Activated CD4-positive, alpha-beta T cell treated with anti-CD3 and anti-CD28 coated beads, Interleukin-2, amount 50 U/mL, for 1 hour (primary cell): Measurements from ENCODE around the gene HSPA12B.
A peak's percentile ranks its signal among the peaks of the same experiment; 100 is the strongest.

Experiments used
- DNase-seq: peaks from one replicate; pipeline ENCODE4 v3.0.0-alpha.2; 2020

The HSPA12B gene

DNA sequence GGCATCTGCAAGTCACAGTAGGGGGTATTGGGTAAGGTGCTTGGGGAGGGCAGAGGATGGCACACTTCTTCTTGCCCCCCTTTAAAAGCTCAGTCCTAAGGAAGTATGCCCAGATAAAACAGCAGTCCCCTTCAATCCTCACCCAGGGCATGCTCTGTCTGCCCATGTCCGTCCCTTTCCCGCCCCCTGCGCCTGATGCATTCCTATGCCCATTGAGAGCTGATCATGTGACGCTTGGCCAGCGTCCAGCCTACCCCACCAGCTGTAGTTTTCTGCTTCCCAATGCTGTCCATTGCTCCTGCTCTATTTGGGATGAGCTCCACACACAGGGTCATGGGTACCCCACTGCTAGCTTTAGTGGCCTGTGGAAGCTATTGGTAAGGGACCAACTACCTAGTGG, 28.4 kb upstream of the HSPA12B start:
- DNase-seq, result no peak

DNA sequence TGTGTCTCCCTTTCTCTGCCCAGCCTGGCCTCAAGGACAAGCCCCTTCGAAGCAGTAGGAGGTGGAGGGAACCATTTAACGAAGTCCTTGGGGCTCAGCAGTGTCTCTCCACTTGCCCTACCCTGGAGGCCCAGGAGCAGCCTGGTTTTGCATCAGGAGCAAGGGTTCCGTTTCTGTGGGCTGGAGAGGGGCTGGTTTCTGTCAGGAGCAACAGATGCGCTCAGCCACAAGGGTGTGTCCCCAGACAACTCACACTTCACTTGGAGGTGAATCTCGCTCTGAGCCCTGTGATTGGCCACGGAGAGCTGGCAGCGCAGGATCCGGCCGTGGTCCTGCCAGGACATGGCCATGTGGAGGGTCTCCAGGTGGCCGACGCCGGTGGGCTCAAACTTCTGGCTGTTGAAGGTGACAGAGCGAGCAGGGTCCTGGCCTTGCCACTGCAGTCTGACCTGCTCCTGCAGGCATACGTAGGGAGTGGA, 27.0 kb upstream of the HSPA12B start:
- no peak for DNase-seq

DNA sequence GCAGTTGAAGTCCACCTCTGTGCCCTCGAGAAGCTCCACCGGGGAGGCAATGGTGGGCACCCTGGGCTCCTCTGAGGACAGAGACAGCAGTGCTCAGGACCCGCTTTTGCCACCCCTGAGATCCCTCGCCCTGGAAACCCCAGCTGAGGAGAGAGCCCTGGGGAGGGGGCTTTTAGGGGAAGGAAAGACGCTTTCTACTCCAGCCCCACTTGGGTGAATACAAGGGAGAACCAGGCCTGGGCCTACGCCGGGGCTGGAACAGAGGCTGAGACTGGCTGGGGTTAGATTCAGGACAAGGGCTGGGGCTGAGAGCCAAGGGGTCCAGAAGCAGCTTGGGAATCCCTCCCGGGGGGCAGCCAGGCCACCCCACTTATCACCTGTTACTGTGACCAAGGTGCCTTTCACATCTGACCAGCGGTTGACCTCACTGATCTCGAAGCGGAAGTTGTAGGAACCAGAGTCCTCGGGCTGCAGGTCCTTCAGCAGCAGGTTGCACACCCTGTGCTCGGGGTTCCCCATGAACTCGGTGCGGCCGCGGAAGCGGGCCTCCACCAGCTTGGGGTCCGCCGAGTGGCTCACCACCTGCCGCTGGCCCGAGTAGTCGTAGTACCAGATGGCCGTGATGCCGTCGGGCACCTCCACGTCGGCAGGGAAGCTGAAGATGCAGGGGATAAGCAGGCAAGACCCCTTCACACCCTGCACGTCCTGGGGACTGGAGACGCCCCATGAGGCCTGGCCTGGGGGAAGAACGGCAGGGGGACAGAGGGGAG, 26.3 kb upstream of the HSPA12B start:
- no peak for DNase-seq

DNA sequence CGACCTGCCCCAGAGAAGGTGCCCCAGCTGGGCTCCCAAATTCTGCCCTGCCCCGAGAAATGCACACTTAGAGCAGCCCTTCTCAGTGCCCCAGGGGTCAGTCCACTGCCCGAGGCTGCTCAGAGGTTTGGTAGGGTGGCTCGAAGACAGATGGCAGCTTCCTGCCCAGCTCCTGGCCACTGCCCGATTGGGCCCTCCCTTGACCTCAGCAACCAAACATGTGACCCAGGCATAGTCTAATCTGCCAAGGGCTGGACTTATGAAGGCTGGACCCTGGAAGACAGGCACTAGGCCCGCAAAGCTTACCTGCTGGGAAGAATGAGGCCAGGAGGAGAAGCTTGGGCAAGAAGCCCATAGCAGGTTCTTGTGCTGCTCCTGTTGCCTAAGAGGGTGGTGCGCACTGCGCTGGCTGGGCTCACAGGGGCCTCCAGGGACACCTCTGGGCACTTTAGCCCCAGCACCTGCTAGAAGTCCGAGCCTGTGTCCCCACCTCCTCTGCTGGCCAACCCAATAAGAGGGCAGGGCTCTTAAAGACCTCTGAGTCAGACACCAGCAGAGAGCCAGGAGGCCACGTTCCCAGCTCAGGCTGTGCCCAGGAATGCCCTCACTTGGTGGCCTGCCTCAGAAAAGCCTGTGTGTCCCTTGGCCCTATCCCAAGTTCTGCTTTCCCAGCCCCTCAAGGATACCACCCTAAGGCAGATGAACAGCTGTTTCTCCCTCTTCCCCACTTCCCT, 25.5 kb upstream of the HSPA12B start:
- no peak for DNase-seq

DNA sequence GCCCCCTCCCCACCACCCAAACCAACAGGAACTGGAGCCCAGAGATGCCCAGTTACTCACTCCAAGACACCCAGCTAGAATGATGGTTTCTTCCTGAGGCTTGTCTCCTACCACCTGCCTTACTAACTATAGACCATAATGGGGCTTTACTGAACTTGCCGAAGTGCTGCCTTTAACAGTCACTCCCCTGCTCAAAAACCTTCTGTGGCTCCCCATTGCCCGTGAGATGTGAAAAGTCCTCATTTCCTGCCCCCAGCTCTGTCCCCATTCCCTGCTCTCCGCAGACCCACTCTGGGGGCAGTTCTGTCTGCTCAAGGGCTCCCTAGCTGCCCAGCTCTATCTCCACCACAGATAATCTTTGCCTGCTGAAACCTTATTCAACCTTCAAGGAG, 25.0 kb upstream of the HSPA12B start:
- no peak for DNase-seq

DNA sequence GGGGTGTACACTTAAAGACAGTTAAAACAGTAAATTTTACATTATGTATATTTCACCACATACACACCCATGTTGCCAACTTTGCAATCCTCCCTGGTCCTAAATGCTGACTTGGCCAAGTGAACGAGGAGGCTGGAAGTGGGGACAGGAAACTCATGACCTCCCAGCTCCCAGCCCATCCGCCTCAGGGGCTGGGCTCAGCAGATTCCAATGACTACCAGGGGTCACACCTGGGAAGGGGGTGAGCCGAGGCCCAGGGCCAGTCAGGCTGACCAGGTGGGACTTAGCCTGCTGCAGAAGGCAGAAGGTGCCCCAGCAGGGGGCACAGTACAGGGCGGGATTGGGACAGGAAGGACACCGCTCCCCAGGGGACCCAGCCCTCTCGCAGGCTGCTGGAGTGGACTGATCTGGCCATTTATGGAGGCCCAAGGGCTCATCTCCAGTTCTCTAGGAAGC, 22.4 kb upstream of the HSPA12B start:
- no peak for DNase-seq

DNA sequence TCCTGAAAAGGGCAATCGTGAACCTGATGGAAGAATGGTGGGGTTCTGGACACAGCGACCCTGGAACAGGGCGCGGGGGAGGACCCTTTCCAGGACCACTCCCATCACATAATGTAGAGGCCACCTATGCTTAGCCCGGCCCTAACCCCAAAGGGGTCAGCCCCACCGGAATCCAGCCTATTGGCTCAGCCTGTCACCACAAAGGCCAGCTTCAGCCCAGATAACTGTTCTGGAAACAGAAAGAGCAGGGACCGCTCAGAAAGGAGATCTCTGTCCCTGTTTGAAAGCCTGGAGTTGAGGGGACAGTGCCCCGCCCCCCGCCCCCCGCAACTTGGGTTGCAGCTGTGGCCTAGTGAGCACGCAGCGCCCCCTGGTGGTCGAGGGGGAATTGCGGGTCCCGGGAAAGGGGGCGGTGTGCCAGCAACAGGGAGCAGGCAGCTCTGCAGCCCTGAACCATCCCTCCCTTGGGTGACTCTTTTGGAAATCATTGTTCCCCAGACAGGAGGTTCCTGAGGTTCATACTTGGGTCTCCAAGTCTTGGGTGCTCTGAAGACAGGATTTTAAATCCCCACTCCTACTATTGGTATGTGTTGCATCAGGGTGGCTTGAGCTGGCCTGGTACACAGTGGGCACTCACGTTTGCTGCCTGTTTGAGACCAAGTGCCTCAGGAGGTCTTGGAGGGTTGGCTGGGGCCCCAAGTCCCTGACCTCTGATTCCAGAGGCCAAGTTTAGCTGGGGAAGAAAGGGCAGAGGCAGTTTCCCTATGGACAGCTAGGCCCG, 21.6 kb upstream of the HSPA12B start:
- peak; percentile 77 for DNase-seq

DNA sequence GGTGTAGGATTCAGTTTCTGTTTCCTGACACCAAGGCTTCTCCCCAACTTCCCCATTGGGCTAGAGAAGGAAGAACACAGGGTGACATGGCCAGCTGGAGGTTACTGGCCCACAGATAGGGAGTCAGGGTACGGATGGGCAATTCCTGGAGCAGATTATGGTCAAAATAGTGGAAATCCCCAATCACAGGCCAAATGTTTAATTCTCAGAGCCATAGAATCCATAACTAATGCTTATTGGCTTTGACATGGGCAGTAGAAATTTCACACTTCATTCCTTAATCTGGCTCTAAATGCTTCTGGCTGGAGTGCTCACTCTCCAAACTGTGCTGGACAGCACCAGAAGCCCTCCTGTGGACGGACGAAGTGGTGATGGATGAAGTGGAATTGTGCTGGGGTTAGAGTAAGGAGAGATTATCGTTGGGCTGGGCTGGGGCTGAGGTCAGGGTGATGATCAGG, 21.0 kb upstream of the HSPA12B start:
- no peak for DNase-seq

DNA sequence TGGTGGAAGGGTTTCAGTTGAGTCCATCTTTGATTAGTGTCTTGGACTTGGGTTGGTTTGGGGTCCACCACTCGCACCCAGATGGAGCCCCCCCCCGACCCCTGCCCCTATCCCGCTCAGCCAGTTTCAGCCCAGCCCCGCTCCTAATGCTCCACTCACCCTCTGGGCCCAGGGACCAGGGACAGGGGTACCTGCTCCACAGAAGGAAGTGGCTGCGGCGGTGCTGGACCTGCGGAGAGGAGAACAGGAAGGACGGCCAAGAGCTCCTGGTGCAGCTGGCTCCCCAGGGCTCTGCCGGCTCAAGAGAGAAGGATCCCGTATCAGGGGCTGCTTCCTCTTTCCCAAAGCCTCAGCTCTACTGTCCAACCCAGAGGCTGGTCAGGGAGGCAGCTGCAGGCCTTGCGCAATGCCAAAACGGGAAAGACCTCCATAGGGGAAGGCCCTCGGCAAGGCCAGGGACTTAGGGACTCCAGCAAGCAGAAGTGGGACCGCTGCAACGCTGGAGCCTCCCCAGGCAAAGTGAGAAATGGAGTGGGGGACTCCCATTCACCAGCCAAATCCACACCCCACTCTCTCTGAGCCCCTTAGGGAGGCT, 20.1 kb upstream of the HSPA12B start, which contains the start of gene SIGLEC1:
Gene SIGLEC1, minus strand, starts transcription at position 322 of the 595 bp plus-strand sequence. CDS start 5,472 bp downstream, outside the sequence.
- DNase-seq, result no peak

DNA sequence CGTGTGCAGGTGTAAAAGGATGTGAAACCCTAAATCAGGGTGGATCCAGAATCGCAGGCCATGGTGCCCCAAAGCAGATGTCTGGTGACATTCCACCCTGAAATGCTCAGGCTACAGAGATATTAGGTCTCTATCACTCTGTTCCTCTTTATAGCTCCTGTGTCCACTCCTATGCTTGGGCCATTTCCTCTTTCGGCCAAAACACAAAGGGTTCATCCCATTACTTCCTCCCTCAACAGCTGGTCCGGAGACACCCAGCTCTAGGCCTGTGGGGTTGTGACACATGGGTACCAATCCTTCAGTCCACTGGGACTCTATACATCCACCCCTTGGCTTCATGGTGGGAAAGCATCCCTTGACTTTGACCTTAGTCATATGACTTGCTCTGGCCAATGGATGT, 18.4 kb upstream of the HSPA12B start:
- DNase-seq, result no peak

DNA sequence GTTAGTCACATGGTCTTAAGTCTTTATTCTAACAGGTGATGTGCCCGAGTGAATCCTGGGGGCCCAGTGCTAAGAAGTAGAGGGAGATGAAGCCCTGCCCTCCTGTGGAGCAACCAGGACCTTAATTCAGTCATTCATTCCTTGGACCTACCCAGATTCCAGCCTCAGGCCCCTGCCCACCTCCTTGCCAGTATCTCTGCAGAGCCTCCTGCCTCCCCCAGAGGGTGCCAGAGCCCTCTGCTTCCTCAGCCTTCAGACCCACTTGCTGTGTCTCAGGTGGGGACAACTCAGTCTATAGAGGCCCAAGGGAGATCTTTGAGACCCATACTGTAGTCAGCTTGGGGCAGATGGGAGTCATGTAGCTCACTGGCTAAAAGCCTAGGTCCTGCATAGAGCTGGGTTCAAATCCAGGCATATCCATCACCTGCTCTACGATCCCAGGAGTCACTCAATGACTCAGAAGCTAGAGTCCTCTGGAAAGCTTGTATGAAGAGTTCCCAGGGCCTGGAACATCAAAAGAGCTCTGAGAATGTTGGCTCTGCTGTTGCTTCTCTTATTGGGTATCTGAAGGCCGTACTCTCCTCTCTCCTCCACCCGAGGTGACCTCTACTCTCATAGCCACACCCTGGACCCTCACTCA, 16.2 kb upstream of the HSPA12B start:
- DNase-seq, result peak; percentile 7

DNA sequence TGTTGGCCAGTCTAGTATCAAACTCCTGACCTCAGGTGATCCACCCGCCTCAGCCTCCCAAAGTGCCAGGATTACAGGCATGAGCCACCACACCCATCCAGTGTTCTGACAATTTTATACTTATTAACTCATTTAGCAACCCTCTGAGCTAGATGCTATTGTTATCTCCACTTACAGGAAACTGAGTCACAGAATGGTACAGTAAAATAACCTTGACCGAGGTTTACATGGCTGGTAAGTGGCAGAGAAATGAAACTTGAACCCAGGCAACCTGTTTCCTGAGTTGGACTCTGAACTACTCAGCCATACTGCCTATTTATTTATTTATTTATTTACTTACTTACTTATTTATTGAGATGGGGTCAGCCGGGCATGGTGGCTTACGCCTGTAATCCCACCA, 13.4 kb upstream of the HSPA12B start:
- no peak for DNase-seq

DNA sequence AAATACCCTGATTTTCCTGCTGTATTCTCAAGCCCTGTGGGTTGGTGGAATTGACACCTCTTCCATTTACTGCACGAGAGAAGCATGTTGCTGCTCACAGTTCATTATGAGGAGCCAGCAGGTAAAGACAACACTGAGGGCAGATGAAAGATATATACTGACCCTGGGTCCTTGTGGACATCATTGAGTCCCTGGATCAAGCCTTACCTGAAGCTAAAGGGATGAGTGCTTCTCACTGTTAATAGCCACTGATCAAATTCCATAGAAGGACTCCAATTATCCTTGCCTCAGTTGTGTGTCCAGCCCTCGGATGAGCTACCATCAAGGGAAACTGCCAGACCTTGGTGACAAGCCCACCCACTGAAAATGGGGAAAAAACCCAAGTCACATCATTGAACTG, 12.4 kb upstream of the HSPA12B start:
- DNase-seq, result no peak

DNA sequence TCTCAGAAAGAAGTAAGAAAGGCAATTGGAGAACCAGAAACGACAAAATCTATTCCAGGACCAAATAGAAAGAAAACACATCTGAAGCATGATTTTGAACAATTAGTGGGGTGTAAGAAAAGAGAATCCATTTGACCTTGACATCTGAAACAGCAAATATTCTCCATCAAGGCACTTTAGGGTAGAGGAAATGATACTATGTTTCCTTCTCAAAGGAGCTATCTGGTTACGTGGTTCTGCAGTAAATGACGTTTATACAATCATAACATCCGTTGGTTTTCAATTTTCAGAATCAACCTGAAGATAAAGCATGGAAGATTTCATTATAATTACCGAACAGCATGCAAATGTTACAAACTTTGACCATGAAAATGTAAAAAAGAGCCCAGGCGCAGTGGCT, 11.9 kb upstream of the HSPA12B start:
- DNase-seq, result no peak

DNA sequence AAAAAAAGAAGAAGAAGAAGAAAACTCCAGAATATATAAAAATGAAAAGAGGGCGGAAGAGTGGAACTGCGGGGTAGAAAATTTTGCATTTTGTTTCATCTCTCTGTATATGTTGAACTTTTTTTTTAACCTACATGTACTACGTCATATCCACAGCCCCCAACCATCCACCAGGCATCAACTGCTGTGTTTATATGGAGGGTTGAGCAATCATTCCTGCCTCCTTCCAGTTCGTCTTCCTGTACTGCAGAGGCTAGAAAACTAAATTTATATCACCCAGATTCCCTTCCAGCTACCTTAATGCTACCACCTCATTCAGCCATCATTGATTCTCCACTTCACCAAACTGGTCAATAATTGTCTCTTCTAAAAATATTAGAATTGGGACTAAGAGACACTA, 10.6 kb upstream of the HSPA12B start:
- DNase-seq, result no peak

DNA sequence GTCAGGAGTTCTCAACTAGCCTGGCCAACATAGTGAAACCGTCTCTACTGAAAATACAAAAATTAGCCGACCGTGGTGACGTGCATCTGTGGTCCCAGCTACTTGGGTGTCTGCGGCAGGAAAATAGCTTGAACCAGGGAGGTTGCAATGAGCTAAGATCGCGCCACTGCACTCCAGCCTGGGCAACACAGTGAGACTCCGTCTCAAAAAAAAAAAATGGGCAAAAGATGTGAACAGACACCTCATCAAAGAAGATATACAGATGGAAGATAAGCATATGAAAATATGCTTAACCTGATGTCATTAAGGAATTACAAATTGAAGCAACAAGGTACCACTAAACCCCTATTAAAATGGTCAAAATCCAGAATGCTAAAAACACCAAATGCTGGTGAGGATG, 9.2 kb upstream of the HSPA12B start:
- DNase-seq, result no peak

DNA sequence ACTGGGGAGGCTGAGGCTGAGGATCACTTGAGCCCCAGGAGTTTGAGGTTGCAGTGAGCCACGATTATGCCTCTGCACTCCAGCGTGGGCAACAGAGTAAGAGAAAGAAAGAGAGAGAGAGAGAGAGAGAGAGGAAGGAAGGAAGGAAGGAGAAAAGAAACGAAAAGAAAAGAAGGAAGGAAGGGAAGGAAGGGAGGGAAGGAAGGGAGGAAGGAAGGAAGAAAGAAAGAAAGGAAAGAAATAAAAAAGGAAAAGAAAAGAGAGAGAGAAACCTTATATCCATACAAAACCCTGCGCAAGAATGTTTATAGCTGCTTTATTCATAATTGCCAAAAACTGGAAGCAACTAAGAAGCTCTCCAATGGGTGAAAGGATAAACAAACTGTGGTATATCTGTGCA, 8.1 kb upstream of the HSPA12B start:
- no peak for DNase-seq

DNA sequence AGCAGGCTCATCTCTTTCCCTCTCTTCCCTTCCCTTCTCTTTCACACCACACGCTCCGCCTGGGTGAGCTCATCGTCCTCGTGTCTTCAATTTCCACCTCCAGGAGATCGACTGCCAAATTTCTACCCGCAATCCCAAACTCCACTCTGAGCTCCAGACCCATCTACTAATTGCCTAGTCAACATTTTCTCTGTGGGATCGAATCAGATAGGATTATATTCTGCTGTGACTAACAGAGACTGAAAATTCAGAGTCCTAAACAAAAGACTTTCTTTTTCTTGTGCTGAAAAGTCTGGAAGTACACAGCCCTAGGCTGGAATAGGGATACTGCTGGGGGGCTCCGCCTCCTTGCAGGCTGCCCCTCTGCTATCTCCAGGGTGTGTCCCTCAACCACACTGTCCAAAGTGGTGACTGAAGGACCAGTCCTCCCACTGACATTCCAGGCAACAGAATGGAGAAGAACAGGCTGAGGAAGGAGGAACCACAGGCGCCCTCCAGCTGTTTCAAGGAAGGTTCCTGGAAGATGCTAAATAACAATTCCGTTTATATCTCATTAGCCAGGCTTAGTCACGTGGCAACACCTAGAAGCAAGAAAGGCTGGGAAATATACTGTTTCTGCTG, 5.0 kb upstream of the HSPA12B start:
- DNase-seq, result no peak

DNA sequence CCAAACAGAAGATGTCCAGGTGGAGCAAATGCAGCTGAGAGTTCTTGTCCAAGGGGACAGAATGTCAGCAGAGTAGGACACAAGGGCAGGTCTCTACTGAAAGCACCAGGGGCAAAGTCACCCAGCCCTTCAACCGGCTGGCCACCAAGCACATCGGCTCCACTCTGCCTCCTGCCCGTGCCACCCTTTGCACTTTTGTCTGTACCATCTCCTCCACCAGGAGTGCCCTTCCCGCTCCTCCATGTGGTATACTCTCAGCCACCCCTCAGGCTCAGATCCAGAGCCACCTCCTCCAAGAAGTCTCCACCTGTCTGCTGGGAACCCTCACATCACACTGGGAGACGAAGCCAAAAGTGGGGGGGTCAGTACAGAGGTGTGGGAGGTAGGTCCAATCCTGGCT, 4.1 kb upstream of the HSPA12B start:
- no peak for DNase-seq

DNA sequence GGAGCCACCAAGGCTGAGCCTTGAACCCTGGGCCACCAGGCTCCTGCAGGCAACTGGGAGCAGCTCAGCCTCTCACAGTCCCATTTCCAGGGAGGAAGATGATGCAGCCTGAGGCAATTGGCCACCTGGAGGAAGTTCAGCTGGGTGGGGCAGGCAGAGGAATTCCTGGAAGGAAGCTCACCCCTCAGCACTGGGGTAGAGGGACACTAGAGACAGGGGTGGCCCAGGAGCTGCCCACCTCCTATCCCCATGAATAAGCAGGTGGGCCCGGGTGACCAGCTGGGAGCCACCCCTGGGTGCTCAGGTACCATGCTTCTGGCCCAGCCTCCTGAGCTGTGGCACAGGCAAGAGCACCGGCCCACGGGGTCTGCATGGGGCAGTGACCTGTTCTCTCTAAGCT, 3.6 kb upstream of the HSPA12B start:
- no peak for DNase-seq

DNA sequence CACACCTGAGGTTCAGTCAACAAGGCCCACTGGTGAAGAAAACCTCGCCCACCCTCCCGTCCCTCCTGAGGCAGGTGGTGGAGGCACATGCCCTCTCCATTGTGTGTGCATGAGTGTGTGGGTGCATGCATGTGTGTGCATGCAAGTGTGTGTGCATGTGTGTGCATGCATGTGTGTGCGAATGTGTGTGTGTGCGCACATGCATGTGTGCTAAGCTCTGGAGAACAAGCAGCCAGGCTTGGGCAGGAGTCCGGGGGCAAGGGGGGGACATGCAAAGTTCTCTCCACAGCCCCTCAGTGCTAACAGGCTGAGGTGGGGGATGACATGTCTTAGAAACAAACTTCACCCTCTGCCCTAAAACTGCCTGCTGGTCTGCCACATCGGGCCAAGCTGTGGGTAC, 3.1 kb upstream of the HSPA12B start:
- DNase-seq, result no peak
